ENCODE data around the gene LRRFIP1.

LRRFIP1 gene

DNA sequence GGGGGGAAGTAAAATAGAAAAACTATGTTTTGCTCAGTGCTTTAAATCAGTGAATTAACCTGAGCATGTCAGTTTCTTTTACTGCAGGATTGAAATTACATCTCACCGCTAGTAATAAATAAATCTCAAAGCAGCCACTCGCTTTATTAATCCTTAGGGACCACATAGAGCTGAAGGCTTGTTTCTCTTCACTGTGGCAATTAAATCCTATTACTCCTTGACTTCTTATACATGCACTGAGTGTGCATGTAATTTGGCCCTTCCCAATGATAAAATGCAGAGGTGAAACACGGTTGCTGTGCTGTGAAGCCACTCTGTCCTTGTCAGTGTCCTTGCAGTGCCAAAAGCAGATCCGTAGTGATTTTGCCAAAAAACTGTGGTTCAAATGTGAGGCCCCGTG, 94.1 kb downstream of the LRRFIP1 start:
- in situ Hi-C loops (cut with MboI; ENCODE audit: low sequenced_read_pairs), result no loop called here

DNA sequence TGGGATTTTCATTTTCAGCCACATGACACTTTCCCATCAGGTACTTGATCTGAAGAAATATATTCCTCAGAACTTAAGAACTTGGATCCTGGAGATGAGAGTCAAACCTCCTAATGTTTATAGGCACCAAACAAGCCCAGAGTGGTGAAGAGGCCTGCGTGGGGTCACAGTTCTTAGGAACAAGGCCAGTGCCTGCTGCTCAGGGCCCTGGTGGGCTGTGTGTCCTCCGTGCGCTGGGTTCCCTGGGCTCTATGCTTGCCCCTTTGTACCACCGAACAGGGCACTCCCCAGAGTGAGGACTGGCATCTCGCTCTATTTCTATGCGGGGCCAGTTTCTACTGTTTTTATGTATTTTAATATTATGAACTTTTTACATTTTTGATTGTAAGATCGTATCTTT, 95.2 kb downstream of the LRRFIP1 start:
- in situ Hi-C loops (cut with MboI; ENCODE audit: low sequenced_read_pairs), result no loop called here

DNA sequence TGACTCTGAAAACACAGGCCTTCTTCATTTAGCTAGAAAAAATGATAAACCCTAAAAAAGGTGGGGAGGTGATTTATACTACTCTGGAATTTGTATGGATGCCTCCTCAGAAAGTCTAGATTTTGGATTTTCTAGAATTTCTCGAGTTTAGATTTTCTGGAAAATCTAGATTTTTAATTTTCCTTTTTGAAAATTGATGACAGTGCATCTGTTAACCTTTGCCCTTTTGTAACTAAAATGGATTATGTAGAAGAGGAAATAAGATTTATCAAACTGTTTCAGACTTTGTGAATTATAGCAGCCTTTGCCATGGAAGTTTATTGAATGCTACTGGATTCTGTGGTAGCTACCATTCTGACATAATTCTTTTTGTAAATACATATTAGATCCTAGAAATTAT, 95.6 kb downstream of the LRRFIP1 start:
- in situ Hi-C loops (cut with MboI; ENCODE audit: low sequenced_read_pairs), result no loop called here

DNA sequence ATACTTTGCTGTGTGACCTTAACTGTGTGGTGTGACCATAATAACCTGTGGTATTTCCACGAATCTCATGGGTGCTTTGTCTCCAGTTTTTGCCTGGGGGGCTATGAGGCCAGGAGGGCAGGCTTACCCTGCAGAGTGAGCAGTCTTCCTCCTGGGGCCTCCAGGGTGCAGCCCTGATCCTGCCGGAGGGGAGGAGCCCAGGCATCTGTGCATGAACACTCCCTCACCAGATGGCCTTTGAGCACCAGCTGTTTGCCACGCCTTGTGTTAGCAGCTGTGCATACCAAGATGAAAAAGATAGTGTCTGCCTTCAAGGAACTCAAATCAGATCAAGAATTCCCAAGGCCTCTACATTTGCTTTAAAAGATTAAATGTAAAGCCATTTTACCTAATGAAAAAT, 96.2 kb downstream of the LRRFIP1 start:
- in situ Hi-C loops (cut with MboI; ENCODE audit: low sequenced_read_pairs), result no loop called here

DNA sequence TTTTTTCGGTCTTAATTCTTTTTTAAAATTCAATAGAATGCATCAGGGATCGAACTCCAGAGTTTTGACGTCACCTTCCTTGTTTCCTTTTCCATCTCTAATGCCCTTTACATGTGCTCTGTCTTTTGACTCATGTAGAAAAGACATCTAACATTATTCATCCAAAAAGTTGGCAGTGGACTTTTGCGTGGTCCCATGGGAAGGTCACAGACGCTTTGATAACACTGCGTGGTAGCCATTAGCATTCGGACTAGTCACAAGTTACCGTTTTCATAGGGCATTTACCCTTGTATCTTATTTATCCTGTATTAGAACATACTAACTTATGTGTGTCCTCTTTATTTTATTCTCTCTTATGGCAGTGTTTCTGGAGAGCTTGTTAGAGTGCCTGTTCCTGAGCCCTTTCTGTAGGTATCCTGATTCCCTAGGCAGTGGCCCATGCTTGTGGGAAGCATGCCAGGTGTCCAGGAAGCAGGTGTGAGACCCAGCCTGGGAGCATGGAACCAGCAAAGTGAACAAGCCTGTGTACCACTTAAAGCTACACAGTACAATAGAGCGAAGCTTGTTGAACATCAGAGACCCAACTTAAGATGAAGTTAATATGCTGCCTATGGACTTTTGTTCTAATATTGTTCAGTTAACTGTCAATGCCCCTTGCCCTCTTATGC, 97.6 kb downstream of the LRRFIP1 start:
- in situ Hi-C loops (cut with MboI; ENCODE audit: low sequenced_read_pairs), result no loop called here

DNA sequence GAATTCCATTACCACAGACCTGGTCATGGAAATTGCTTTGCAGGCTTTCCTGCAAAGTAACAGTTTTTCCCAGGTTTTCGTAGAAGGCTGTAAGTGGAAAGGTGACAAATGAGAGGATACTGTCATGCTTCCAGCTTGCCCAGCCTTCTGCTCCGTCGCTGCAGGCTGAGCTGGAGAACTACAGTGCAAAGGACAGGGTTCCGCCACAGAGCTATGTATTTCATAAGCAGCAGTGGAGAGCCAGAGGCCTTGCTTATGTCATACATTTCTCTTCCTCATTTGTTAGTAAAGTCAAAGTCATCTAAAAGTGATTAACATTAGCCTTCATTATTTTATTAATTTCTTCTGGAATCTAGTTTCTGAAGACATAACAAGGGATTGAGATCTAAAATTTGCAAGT, 98.3 kb downstream of the LRRFIP1 start:
- in situ Hi-C loops (cut with MboI; ENCODE audit: low sequenced_read_pairs), result no loop called here

DNA sequence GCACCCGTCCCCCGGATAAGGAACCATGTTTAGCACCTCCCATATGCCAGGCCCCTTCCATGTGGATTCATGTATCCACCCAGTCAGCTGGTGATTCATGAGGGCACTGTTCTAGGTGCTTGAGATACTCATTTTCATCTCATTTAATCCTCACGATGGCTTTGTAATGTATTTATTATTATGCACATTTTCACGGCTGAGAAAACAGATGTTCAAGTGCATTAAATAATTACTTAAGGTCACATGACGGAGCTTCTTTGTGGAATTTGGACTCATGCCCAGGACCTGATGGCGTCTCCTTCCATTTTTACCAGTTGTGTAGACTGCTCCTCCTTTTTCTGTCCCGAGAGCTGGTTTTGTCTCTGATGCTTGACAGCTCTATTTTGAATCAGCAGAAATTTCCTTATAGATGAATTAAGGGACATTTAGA, 99.0 kb downstream of the LRRFIP1 start:
- in situ Hi-C loops (cut with MboI; ENCODE audit: low sequenced_read_pairs), result no loop called here

DNA sequence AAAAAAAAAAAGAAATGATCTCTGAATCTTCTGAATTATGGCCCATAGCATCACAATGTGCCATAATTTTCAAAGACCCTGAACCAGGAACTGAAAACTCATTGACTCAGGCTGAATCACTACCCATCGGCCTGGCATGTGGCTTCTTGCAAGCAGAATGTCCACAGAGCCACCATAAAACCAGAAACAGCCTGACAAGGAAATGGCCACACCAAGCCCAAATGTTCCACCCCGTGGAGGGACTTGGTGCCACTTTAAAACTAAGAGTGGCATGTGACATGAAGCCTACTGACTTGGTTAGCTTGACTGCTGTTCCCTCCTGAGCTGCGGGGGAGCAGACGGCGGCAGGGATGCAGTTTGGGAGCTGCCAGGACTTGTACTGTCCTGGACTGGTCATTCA, 100.0 kb downstream of the LRRFIP1 start:
- in situ Hi-C loops (cut with MboI; ENCODE audit: low sequenced_read_pairs), result no loop called here

DNA sequence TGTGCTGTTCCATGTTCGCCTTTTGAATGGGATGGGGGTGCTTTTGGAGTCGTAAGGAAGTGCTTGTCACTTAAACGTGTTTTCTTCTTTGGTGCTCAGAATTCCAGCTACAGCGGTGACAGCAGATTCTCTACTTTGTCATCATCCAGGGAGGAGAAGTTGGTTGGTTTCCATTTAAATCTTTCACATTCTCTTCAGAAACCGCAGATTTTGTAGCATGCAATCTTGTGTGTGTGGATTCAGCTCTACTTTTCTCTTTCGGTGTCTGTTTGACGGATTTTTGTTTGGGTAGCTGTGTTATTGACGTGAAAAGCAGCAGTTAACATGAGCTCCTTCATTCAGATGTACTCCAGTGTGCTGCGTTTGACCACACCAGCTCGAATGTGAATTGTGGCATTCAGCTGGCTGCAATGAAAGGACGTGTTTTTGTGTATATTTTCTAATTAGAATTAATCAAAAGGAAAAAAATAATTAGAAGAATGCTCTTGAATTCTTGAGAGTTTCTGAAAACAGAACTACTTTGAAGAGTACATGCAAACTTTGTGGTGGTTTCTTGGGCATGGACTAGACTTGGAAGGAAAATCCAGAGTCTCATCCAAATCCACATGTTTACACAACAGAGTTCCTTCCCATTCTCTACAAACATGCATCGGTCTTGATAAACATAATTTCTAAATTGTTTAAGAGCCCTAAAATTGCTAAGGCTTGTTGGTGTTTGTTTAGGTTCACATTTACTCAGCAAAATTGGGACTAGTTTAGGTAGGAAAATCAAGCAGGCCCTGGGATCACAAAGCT, 102.5 kb downstream of the LRRFIP1 start:
- in situ Hi-C loops (cut with MboI; ENCODE audit: low sequenced_read_pairs), result no loop called here

DNA sequence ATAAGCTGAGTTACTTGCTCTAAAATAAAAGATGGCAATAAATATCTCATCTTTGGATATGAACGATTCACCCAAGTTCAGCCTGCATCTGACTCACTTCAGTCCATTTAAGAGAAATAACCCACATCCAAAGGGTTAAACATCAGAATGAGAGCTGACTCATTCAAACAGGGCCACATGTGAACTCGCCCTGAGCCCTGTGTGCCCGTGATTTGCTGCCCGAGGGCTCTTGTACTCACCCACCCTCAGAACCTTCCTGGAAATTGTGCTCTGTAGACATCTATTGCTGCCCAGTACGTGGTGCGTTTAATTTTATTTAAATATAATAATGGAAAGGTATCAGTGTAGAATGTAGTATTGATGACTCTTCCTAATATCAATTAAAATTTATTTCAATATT, 104.3 kb downstream of the LRRFIP1 start:
- in situ Hi-C loops (cut with MboI; ENCODE audit: low sequenced_read_pairs), result no loop called here

DNA sequence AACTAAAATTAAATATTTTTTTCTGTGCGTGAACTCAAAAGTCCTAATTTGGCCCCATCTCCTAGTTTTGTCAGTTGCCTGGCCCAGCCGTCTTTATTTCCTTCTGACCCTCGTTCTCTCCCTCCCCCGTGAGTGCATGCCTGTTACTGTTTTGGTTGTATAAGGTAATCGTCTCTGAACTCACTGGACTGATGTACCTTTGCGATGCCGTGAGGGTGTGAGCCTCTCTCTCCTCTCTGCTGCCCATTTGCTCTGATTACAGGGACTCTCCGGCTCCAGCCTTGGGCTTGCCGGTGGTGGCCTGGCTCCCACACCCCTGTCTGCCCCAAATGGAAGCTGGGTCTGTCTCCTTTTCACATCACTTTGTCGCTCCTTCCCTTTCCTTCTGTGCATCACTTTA, 104.7 kb downstream of the LRRFIP1 start:
- in situ Hi-C loops (cut with MboI; ENCODE audit: low sequenced_read_pairs), result no loop called here

DNA sequence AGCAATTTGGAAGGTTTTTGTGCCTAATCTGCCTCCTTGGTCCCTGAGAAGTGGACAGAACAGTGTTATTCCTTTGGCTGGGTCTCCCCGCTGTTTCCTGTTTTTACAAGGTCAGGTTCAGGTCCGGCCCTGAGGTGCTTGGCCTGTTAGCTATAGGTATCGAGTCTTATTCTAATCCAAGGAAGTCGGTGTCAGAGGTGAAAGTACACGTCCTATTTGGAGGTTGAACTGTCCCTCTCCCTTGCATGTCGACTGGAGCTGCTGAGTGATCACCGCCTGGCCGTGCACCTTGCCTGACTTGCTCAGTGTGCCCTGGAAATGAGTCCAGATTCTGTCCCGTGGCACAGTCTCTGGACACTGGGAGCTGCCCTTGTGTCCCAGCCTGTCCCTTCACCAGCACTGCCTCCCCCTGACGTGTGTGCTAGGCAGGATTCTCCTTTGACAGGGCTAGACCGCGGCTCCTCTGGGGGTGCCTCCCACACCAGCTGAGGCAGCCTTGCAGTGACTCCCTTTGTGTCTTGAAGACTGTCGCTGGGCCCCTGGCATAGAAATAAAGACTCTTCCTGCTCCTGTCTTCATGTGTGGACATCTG, 105.5 kb downstream of the LRRFIP1 start:
- in situ Hi-C loops (cut with MboI; ENCODE audit: low sequenced_read_pairs), result no loop called here

DNA sequence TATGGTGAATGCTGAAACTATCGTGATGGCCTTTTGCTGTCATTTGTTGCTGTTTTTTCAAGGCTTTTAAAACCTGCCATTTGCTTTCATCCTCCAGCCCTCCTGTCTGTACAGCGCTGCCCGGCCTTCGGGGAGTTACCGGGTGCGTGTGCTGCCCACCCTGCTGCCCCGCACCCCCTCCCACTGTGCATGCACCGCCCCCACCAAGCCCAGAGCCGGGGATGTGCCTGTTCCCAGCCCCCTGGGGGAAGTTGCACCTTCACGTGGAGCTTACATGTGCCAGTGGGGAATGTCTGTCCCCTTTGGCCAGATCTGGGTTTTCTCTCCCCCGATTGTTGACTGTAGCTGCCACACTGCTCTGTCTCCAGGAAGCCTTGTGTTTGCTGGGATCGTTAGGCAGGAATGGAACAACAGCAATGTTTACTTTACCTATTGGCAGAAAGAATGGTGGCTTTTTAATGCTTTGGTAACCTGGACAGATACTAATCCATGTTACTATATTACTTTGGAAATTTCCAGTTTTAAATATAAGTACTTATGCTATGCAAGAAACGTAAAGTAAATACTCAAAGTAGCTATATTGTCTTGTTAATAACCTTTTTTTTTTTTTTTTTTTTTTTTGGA, 106.4 kb downstream of the LRRFIP1 start:
- in situ Hi-C loops (cut with MboI; ENCODE audit: low sequenced_read_pairs), result no loop called here

DNA sequence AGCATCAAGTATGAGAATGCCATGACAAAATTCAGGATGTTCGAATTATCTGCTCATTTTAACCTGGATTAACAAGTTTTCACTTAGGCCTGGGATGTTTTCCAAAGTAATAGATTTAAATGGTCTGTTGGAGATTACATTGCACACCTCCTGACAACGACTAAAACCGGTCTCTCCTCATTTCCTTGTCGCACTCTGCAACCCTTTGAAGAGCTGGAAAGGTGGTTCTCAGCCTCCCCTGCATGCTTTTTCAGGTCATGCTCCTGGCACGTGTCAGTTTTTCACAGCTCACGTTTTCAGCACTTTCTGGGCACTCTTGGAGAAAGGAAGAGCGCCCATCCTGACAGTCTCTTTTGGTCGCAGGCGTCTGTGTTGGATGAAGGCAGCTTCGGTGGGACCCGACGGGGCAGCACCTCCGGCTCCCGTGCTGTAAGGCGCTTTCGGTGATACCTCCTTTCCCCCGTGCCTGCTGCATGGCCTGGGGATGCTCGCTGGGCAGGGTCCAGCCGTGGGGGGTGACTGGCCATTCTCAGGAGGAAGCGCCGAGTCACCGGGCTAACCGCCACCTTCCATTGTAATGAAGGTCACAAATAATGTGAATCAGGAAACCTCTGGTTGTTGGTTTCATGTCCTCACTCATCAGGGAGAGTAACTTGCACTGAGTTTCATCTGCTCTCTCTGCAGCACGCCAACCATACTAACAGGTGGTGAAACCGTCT, 107.7 kb downstream of the LRRFIP1 start:
- in situ Hi-C loops (cut with MboI; ENCODE audit: low sequenced_read_pairs), result no loop called here

DNA sequence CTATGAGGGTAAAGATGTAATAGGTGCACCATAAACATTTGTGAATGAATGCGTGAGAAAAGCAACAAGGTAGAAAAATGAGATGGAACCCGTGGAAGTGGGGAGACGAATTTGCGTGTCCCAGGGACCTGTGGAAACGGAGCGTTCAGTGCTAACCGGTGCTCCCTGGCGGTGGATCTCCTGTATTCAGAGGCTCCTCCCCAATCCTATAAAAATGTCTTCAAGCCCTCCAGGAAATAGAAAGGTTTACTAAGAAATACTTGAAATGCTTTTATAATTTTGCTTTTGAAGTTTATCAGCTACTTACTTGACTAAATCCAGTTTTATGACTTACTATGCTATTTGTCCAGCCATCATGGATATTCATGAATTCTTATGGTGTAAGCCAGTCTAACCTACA, 108.4 kb downstream of the LRRFIP1 start:
- in situ Hi-C loops (cut with MboI; ENCODE audit: low sequenced_read_pairs), result no loop called here

DNA sequence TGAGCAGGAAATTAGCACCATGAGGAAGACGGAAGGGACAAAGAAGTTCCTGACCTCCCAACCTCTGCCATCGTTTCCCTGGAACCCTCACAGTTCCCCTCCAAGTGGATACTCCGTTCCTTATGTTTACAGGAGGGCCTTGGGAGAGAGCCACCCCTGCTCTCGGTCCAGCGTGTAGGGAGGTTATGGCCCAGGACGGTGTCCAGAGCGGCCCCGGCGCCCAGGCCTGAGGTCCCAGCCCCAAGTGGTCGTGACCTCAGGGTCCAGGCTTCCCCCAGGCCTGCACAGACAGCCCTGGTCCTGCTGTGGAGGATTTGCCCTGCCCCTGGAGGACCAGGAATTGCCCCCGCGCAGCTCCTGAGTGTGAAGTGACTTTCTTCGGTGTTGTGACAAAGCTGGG, 109.4 kb downstream of the LRRFIP1 start:
- in situ Hi-C loops (cut with MboI; ENCODE audit: low sequenced_read_pairs), result no loop called here

DNA sequence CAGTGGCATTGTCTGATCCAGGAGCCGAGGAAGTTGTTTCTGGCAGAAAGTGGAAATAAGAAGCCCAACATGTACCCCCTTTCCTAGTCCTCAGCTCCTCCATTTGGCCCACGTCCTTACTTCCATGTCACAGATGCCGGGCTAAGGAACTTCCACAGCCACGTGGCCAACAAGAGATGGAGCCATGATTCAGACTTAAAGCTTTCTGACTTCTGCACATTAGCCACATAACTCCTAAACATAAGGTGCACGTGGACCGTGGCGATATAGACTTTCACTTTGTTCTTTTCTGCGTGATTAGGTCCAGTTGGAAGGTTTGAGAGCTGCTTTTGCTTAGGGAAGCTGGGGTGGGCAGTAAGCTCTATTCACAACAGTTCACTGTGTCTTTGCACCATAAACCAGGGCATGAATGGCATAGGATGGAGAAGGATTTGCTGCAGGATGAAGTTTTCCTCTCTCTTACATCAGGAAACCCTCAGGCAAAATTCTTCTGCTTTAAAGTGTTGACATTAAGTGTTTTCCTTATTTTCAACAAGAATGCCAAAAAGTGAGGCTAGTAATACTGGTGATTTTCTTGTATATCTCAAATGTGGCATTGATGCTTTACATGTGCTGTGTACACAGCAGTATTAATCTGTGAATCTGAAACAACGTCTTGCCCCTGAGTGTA, 109.9 kb downstream of the LRRFIP1 start:
- in situ Hi-C loops (cut with MboI; ENCODE audit: low sequenced_read_pairs), result no loop called here

DNA sequence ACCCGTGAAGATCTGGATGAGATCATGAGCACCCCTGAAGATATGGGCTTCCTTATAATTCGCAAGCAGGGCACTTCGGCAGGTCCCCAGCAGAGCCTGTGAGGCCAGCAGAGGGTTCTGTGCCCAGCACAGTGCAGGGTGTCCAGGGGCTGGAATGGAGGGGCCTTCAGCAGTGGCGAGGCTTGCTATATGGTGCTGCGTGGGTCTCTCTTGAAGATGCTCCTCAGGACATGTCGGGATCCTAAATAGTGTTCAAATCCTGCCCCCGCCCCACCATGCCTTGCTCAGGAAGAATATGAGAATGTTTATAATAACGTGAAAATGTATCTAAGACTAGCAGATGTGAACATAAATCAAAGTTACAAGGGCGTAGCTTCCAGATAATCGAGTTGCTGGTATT, 110.9 kb downstream of the LRRFIP1 start:
- in situ Hi-C loops (cut with MboI; ENCODE audit: low sequenced_read_pairs), result no loop called here

DNA sequence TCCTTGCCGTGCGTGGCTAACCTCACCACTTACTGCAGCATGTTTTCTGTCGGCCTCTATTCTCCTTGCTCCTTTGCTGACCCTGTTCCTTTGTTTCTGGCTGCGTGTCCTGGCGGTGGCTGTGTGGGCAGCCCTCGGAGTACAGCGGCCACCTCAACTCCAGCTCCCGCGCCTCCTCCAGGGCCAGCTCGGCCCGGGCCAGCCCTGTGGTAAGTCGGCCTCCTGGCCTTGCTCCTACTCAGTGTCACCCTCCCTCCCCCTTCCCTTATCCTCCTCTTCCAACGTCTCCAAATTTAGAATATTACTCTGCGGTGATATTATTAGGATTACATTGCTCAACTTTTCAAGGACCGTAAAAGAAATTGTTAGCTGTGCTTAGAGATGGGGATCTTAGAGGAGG, 111.7 kb downstream of the LRRFIP1 start:
- in situ Hi-C loops (cut with MboI; ENCODE audit: low sequenced_read_pairs), result no loop called here

DNA sequence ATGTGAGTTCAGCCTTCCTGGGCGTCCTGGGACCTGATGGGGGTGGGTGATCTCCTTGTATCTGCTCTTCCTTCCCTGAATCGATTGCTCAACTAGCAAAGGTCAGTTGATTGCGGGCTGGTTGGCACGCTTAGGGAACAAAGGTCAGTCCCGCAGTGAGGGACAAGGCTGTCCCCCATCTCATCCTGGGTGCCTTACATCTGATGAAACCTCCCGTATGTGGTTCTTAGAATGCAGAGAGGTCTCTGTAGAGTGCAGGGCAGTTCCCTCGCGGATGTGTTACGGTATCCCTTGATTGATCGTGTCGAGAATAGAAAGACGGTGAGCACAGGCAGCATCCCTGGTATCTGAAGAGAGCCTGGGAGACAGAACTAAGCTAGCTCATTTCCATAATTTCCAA, 114.8 kb downstream of the LRRFIP1 start:
- in situ Hi-C loops (cut with MboI; ENCODE audit: low sequenced_read_pairs), result no loop called here

DNA sequence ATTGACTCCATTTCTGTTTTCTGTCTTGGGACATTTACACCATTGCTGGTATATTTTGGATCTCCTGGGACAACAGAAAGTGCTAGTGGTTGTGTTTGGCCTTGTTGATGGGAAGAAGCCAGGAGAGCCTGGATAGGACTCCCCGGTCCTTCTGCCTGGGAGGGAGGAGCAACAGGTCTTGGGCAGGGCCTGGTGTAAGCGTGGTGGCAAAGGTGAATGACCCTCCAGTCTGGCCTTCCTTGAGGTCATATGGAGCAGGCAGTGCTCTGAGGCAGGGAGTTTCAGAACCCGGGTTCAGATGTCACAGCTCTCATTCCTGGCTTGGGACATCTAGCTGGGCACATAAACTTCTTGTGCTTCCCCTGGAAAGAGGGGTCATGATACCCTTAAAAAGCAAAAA, 115.2 kb downstream of the LRRFIP1 start:
- in situ Hi-C loops (cut with MboI; ENCODE audit: low sequenced_read_pairs), result no loop called here
